ENCODE results near the gene NTNG1. TPM values are rescaled to one million over a fixed set of nuclear protein-coding genes. Genes with fewer than 3 reads are reported as not detected.

The NTNG1 gene
- total and polyA plus RNA-seq, 2 of the 13 experiments (the other 11 are each of a cell fraction or from before 2014, with no cell fraction given) = not detected

DNA sequence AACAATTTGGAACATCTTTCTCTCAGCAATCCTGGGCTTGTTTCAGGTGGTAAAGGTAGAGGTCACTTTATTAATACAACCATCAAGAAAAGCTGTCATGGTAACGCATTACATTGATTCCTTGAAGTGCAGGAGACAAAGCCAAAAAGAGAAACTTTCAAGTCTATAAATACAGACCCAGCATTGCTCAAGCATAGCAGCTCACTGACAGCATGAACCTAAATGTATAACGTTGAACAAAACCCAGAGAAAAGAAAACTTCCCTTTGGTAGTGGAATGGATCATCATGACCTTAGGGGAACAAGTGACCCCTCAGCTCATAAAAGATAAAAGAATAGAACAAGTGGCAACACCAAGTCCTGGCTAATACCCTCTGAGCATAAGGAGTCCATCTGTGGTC, 332.2 kb downstream of the NTNG1 start:
- ChIA-PET POLR2A (no interaction called here), CTCF (ENCODE audit: low intra/inter-chr PET ratio, low total read pairs) (no interaction called here)
- Histone ChIP-seq H3K9me3 (ENCODE audit: low read length) (no peaks in the 10 kb centered on the region), H4K20me1 (ENCODE audit: insufficient read depth, low read length) (no peaks in the 10 kb centered on the region), H3K27ac (ENCODE audit: extremely low read length, insufficient read depth, low read length) (no peak overlapping the region), H3K79me2 (ENCODE audit: insufficient read depth, low read length) (no peaks in the 10 kb centered on the region), H3K36me3 (replicated peaks in 1 of 2; ENCODE audit: control insufficient read depth in 1 of 2, insufficient read depth in 2 of 2, low read length in 2 of 2) (no peaks in the 10 kb centered on the region), H3K27me3 (ENCODE audit: control insufficient read depth in 1 of 2, insufficient read depth in 2 of 2, low read length in 2 of 2) (no peaks in the 10 kb centered on the region), H3K9ac (ENCODE audit: insufficient read depth, low read depth, low read length) (no peak overlapping the region), H2AFZ (ENCODE audit: low read length) (no peak overlapping the region), H3K4me3 (replicated peaks in 1 of 3; ENCODE audit: insufficient read depth in 1 of 3, low read depth in 2 of 3, low read length in 3 of 3) (no peak overlapping the region), H3K4me1 (ENCODE audit: insufficient read depth, low read length) (no peaks in the 10 kb centered on the region), H3K4me2 (ENCODE audit: low read depth, low read length) (no peak overlapping the region)
- ATAC-seq (no peak), FAIRE-seq (no peak), DNase-seq (ENCODE audit: low spot score) (no peak)
- no peak for TF ChIP-seq GPN1 (CRISPR knock-in tag; IDR thresholded peaks at IDR 0.05; ENCODE audit: borderline replicate concordance)
- WGBS (ENCODE audit: low lambda C conversion rate) = 50% methylated on average over 2 of the region's 2 CpGs
- BruUV-seq (replicated peaks) = no TSS peak
- in situ Hi-C loops (cut with HindIII; ENCODE audit: extremely low pct_ligation_motif_present, low pct_unique_long_range_greater_than_20kb) = no loop called here
- intact Hi-C loops (cut with micrococcal nuclease; ENCODE audit: unreplicated experiment) = no loop called here

DNA sequence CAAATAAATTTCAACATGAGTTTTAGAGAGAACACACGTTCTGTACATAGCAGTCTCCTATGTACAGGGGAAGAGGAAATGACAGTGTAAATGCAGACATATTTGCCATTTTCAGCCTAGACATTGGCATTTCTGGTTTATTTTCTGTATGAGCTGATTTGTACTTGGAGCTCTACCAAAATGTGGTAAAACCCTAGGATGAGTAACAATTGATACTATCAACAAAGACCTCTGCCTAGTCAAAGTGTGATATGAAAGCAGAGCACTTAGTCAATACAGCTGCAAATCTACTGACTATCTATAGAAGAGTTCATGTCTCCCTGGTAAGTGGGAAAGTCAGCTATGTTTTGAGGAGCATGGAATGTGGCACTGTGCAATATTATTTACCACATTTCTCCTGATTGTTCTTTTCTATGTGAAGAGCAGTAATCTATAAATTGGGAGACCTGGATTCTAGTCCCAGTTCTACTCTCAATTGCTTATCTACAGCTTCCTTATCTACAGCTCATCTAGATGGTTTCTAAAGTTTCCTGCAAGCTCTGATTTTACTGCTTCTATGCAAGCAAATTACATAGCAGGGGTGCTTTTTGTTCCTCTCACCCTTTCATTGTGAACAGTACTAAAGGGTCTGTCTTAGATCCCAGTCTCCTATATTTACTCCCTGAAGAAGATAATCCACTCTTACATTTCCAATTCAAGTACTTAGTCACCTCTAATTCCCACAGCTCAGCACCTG, 334.2 kb downstream of the NTNG1 start:
- FAIRE-seq = no peak
- BruUV-seq (replicated peaks) = no TSS peak
- WGBS (ENCODE audit: low lambda C conversion rate) = 5% methylated on average over 1 of the region's 1 CpG

More for the DNA sequence above, 334.2 kb downstream of the NTNG1 start:
- POLR2A ChIA-PET = no interaction called here
- DNase-seq (ENCODE audit: low spot score) (no peak), ATAC-seq (no peak)
- TF ChIP-seq, protein P1, sequence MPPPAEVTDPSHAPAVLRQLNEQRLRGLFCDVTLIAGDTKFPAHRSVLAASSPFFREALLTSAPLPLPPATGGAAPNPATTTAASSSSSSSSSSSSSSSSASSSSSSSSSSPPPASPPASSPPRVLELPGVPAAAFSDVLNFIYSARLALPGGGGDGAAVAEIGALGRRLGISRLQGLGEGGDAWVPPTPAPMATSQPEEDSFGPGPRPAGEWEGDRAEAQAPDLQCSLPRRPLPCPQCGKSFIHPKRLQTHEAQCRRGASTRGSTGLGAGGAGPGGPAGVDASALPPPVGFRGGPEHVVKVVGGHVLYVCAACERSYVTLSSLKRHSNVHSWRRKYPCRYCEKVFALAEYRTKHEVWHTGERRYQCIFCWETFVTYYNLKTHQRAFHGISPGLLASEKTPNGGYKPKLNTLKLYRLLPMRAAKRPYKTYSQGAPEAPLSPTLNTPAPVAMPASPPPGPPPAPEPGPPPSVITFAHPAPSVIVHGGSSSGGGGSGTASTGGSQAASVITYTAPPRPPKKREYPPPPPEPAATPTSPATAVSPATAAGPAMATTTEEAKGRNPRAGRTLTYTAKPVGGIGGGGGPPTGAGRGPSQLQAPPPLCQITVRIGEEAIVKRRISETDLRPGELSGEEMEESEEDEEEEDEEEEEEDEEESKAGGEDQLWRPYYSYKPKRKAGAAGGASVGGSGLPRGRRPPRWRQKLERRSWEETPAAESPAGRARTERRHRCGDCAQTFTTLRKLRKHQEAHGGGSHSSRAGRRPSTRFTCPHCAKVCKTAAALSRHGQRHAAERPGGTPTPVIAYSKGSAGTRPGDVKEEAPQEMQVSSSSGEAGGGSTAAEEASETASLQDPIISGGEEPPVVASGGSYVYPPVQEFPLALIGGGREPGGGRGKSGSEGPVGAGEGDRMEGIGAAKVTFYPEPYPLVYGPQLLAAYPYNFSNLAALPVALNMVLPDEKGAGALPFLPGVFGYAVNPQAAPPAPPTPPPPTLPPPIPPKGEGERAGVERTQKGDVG (CRISPR knock-in tag; IDR thresholded peaks at IDR 0.05; ENCODE audit: borderline replicate concordance) = no peak
- no peak for TF ChIP-seq ZNF567 (CRISPR knock-in tag; IDR thresholded peaks at IDR 0.05; ENCODE audit: borderline replicate concordance)
- no peak for TF ChIP-seq KDM3A (CRISPR knock-in tag; IDR thresholded peaks at IDR 0.05; ENCODE audit: low read depth)
- TF ChIP-seq, protein P2, sequence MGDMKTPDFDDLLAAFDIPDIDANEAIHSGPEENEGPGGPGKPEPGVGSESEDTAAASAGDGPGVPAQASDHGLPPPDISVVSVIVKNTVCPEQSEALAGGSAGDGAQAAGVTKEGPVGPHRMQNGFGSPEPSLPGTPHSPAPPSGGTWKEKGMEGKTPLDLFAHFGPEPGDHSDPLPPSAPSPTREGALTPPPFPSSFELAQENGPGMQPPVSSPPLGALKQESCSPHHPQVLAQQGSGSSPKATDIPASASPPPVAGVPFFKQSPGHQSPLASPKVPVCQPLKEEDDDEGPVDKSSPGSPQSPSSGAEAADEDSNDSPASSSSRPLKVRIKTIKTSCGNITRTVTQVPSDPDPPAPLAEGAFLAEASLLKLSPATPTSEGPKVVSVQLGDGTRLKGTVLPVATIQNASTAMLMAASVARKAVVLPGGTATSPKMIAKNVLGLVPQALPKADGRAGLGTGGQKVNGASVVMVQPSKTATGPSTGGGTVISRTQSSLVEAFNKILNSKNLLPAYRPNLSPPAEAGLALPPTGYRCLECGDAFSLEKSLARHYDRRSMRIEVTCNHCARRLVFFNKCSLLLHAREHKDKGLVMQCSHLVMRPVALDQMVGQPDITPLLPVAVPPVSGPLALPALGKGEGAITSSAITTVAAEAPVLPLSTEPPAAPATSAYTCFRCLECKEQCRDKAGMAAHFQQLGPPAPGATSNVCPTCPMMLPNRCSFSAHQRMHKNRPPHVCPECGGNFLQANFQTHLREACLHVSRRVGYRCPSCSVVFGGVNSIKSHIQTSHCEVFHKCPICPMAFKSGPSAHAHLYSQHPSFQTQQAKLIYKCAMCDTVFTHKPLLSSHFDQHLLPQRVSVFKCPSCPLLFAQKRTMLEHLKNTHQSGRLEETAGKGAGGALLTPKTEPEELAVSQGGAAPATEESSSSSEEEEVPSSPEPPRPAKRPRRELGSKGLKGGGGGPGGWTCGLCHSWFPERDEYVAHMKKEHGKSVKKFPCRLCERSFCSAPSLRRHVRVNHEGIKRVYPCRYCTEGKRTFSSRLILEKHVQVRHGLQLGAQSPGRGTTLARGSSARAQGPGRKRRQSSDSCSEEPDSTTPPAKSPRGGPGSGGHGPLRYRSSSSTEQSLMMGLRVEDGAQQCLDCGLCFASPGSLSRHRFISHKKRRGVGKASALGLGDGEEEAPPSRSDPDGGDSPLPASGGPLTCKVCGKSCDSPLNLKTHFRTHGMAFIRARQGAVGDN (CRISPR knock-in tag; IDR thresholded peaks at IDR 0.05) = no peak
- no peak for TF ChIP-seq CREB1 (IDR thresholded peaks at IDR 0.05)
- TF ChIP-seq CREB1 (CRISPR knock-in tag; IDR thresholded peaks at IDR 0.05) = no peak
- TF ChIP-seq WIZ (CRISPR knock-in tag; IDR thresholded peaks at IDR 0.05) = no peak
- Histone ChIP-seq H3K79me2 (ENCODE audit: insufficient read depth, low read length) (no peaks in the 10 kb centered on the region), H3K27ac (ENCODE audit: extremely low read length, insufficient read depth, low read length) (no peak overlapping the region), H3K4me3 (replicated peaks in 1 of 3; ENCODE audit: insufficient read depth in 1 of 3, low read depth in 2 of 3, low read length in 3 of 3) (no peak overlapping the region), H3K4me2 (ENCODE audit: low read depth, low read length) (no peak overlapping the region), H3K36me3 (replicated peaks in 1 of 2; ENCODE audit: control insufficient read depth in 1 of 2, insufficient read depth in 2 of 2, low read length in 2 of 2) (no peaks in the 10 kb centered on the region), H3K9ac (ENCODE audit: insufficient read depth, low read depth, low read length) (no peak overlapping the region), H3K27me3 (ENCODE audit: control insufficient read depth in 1 of 2, insufficient read depth in 2 of 2, low read length in 2 of 2) (no peaks in the 10 kb centered on the region), H3K9me3 (ENCODE audit: low read length) (no peaks in the 10 kb centered on the region), H2AFZ (ENCODE audit: low read length) (no peak overlapping the region), H4K20me1 (ENCODE audit: insufficient read depth, low read length) (no peaks in the 10 kb centered on the region), H3K4me1 (ENCODE audit: insufficient read depth, low read length) (no peaks in the 10 kb centered on the region)
- in situ Hi-C loops (cut with HindIII; ENCODE audit: extremely low pct_ligation_motif_present, low pct_unique_long_range_greater_than_20kb) = no loop called here
- CTCF ChIA-PET (ENCODE audit: low intra/inter-chr PET ratio, low total read pairs) = no interaction called here
- intact Hi-C loops (cut with micrococcal nuclease; ENCODE audit: unreplicated experiment) = no loop called here
